Adrenal gland (tissue), 5 donors: ENCODE measurements around the gene CHST8.

Experiments
- CTCF ChIP-seq, 6 experiments: fragments of 450-650 bp in 4 of 6; fragments of 200-600 bp in 2 of 6; sonication (generic) in 1 of 6; IDR thresholded peaks; 1 replicate in 5 of 6; 2 replicates in 1 of 6; pipeline versions ENCODE4 v1.5.1 to v1.8.0; 2016 to 2021; ENCODE audit warnings: antibody characterized with exemption in 6 of 6, mild to moderate bottlenecking in 2 of 6, moderate library complexity in 1 of 6
- POLR2A ChIP-seq, 2 donors: fragments of 450-650 bp; IDR thresholded peaks; one replicate each; pipeline ENCODE4 v1.6.1; 2017; ENCODE audit warnings: antibody characterized with exemption in 2 of 2, mild to moderate bottlenecking in 2 of 2, moderate library complexity in 1 of 2
- donor health status: DM: no; HTN: no; CAD: no.

GRCh38 chr19:33774751-33775150 lies 153.0 kb downstream of the CHST8 start:
- TF ChIP-seq CTCF (IDR thresholded peaks at IDR 0.05) (no peak), POLR2A (IDR thresholded peaks at IDR 0.05) (no peak)
